HEK293T (cell line): ENCODE results near the gene OSR1.

ENCODE experiments used
- CTCF ChIA-PET: fragments of 350-600 bp; formaldehyde crosslinking; extraction: SDS; loops from one replicate; lab custom pipeline; 2021; ENCODE audit warnings: antibody characterized with exemption, inconsistent platforms; lab: Yijun Ruan, JAX
- POLR2A ChIA-PET: fragments of 350-600 bp; formaldehyde crosslinking; extraction: SDS; loops from one replicate; lab custom pipeline; 2020; ENCODE audit warnings: antibody characterized with exemption, inconsistent platforms; lab: Yijun Ruan, JAX
- DNase-seq: peaks from one replicate; pipeline ENCODE4 v3.0.0; 2012; ENCODE audit warnings: mixed read lengths; ENCODE audit errors: extremely low spot score
- ARNT ChIP-seq: fragments of 450-650 bp; IDR thresholded peaks from 2 replicates; pipeline ENCODE4 v1.6.1; 2017; ENCODE audit warnings: mild to moderate bottlenecking
- BHLHE40 ChIP-seq: fragments of 450-650 bp; IDR thresholded peaks from 2 replicates; pipeline ENCODE4 v1.6.1; 2016; ENCODE audit warnings: mild to moderate bottlenecking, moderate library complexity, borderline replicate concordance
- CTBP1 ChIP-seq: fragments of 450-650 bp; IDR thresholded peaks from 2 replicates; pipeline ENCODE4 v1.6.1; 2016; ENCODE audit warnings: borderline replicate concordance
- ELF4 ChIP-seq: fragments of 450-650 bp; IDR thresholded peaks from 2 replicates; pipeline ENCODE4 v1.6.1; 2017; ENCODE audit warnings: antibody characterized with exemption
- FOXA1 ChIP-seq: fragments of 450-650 bp; IDR thresholded peaks from 2 replicates; pipeline ENCODE4 v1.6.1; 2016; ENCODE audit warnings: mild to moderate bottlenecking
- FOXK2 ChIP-seq: fragments of 450-650 bp; IDR thresholded peaks from 2 replicates; pipeline ENCODE4 v1.6.1; 2016; ENCODE audit warnings: mild to moderate bottlenecking
- FOXM1 ChIP-seq: fragments of 450-650 bp; IDR thresholded peaks from 2 replicates; pipeline ENCODE4 v1.6.1; 2017; ENCODE audit warnings: mild to moderate bottlenecking, borderline replicate concordance
- HDGF ChIP-seq: fragments of 450-650 bp; IDR thresholded peaks from 2 replicates; pipeline ENCODE4 v1.6.1; 2017; ENCODE audit warnings: antibody characterized with exemption, borderline replicate concordance
- L3MBTL2 ChIP-seq: fragments of 450-650 bp; conservative IDR thresholded peaks from 2 replicates; pipeline ENCODE4 v1.6.1; 2016; ENCODE audit warnings: mild to moderate bottlenecking
- LEF1 ChIP-seq: fragments of 450-650 bp; IDR thresholded peaks from 2 replicates; pipeline ENCODE4 v1.6.1; 2017; ENCODE audit warnings: mild to moderate bottlenecking, borderline replicate concordance
- NFRKB ChIP-seq: fragments of 450-650 bp; IDR thresholded peaks from 2 replicates; pipeline ENCODE4 v1.6.1; 2016; ENCODE audit warnings: mild to moderate bottlenecking, moderate library complexity
- SP1 ChIP-seq: fragments of 450-650 bp; IDR thresholded peaks from 2 replicates; pipeline ENCODE4 v1.6.1; 2017
- SUZ12 ChIP-seq: fragments of 450-650 bp; IDR thresholded peaks from 2 replicates; pipeline ENCODE4 v1.6.1; 2016; ENCODE audit warnings: mild to moderate bottlenecking
- TARDBP ChIP-seq: fragments of 450-650 bp; IDR thresholded peaks from 2 replicates; pipeline ENCODE4 v1.6.1; 2016
- ZNF384 ChIP-seq: fragments of 450-650 bp; IDR thresholded peaks from 2 replicates; pipeline ENCODE4 v1.6.1; 2016
- TF ChIP-seq, protein P1 (sequence below): fragments of 450-650 bp; IDR thresholded peaks from 2 replicates; pipeline ENCODE4 v1.6.1; 2016

The OSR1 gene

DNA sequence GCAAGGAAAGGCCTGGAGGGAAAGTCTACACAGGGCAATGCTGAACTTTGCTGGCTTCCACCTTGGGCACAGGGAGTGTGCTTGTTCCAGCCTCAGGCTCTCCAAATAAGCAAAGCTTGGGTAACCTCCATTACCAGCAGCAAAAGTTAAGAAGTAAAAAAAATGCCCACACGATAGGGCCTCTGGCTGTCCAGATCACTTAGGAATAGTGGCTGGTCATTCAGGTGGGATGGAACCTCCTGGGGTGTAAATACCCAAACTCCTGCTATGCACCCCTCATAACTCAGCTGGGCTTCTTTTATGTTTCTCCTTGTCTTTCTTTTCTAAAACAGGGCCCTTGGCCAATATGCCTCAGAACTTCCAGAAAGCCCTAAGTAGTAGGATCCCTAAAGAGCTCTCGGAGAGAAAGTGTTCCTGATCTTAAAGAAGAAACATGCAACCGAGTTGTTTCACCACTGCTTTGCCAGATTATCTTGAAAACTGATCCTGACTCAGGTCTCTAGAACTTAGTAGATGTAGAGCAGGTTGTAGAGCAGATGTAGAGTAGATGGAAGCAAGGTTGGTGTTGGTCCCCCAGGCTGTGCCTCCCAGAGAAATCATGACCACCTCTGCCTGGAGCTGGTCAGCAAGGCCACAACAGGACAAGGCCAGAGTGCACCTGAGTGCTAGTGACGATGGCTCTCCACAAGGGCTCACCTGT lies 2.0 kb upstream of the OSR1 start:
- ChIA-PET POLR2A (no interaction called here), CTCF (interaction anchor here (1.1 to 1.2 kb wide), 2 partner anchors 386 to 800 kb away, joined by 4 read pairs; partner anchors contain the start of gene RDH14)
- DNase-seq = no peak
- TF ChIP-seq FOXA1 (no peak), ELF4 (no peak), LEF1 (no peak), SP1 (no peak)

GRCh38 chr2:19359456-19359855 lies 1.0 kb upstream of the OSR1 start:
- CTCF ChIA-PET = interaction anchor here (1.2 kb wide), 1 partner anchor 387 kb away, joined by 4 read pairs; no protein-coding TSS in a partner anchor
- DNase-seq = no peak
- TF ChIP-seq FOXM1 = no peak
- TF ChIP-seq, protein P1, sequence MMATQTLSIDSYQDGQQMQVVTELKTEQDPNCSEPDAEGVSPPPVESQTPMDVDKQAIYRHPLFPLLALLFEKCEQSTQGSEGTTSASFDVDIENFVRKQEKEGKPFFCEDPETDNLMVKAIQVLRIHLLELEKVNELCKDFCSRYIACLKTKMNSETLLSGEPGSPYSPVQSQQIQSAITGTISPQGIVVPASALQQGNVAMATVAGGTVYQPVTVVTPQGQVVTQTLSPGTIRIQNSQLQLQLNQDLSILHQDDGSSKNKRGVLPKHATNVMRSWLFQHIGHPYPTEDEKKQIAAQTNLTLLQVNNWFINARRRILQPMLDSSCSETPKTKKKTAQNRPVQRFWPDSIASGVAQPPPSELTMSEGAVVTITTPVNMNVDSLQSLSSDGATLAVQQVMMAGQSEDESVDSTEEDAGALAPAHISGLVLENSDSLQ = no peak
- no peak for TF ChIP-seq HDGF
- no peak for TF ChIP-seq CTBP1
- no peak for TF ChIP-seq ZNF384
- no peak for TF ChIP-seq BHLHE40
- no peak for TF ChIP-seq LEF1
- TF ChIP-seq L3MBTL2 = no peak
- TF ChIP-seq NFRKB = no peak
- TF ChIP-seq FOXA1 = no peak
- POLR2A ChIA-PET = interaction anchor here (1.8 kb wide), 1 partner anchor 11 kb away, joined by 14 read pairs; no protein-coding TSS in a partner anchor

DNA sequence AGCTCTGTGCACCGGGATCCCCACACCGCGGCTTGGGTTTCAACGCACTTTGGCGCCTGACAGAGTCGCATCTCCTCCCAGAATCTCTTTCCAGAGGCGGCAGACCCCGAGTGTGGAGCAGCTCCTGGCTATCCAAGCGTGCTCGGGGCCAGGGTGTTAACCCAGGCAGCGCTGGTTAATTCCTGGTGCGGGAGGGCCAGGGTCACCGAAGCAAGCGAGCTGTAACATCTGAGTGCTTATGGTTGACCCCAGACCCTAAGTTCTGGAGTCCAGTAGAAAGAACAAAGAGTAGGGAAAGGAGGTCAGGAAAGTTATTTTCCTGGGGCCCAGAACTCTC lies 566 bp upstream of the OSR1 start:
- DNase-seq = no peak
- TF ChIP-seq ELF4 = no peak
- TF ChIP-seq SUZ12 = no peak
- TF ChIP-seq ZNF384 = no peak
- TF ChIP-seq SP1 = no peak
- no peak for TF ChIP-seq FOXA1
- TF ChIP-seq, protein P1 = no peak
- TF ChIP-seq NFRKB = no peak
- TF ChIP-seq CTBP1 = no peak
- TF ChIP-seq HDGF = no peak
- no peak for TF ChIP-seq L3MBTL2
- TF ChIP-seq FOXK2 = no peak
- no peak for TF ChIP-seq FOXM1
- no peak for TF ChIP-seq TARDBP
- TF ChIP-seq ARNT = no peak
- no peak for TF ChIP-seq LEF1
- TF ChIP-seq BHLHE40 = no peak
- CTCF ChIA-PET = no interaction called here
- POLR2A ChIA-PET = interaction anchor here (1.8 kb wide), 1 partner anchor 11 kb away, joined by 14 read pairs; no protein-coding TSS in a partner anchor

DNA sequence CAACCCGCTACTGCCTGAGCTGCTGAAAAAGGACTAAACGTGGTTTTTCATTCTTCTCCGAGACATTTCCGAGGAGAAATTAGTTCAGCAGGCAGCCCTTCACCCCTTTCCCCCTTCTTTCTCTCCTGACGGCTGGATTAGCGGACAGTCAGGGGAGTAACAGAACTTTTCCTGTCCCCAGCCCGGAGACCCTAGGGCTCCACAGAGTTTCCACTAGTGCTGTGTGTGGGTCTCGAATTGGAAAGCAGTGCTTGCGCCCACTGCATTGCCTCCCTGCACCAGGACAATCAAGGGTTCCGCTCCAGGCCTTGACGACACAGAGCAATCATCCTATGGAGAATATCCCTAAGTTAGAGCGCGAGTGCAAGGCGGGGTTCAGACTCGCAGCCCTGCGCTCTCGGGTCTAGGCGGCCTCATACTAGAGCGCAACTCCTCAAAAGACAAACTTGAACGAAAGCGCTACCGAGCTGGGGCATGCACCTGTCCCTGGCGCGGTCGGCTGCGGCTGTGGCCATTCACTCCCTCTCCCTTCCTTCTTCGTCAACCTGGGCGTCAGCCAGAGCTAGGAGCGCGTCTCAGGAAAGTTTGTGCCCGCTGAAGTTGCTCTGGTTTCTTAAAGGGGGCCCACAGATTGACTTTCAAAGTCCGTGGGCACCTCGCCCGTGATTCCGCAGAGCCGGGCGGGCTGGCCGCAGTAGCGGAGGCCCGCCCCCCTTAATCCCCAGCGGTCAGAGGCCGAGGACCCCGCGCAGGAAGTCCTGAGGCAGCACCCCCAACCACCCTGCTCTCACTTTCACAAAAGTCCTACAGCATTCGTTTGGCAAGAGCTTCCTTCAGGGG lies 801 bp downstream of the OSR1 start:
- CTCF ChIA-PET = no interaction called here
- POLR2A ChIA-PET = interaction anchor here (1.8 kb wide), 1 partner anchor 9 kb away, joined by 14 read pairs; no protein-coding TSS in a partner anchor
- no peak for DNase-seq
- TF ChIP-seq CTBP1 (no peak), SP1 (no peak), NFRKB (no peak), FOXA1 (no peak), TARDBP (no peak), L3MBTL2 (no peak), BHLHE40 (no peak), SUZ12 (no peak), ARNT (no peak), ELF4 (no peak), HDGF (no peak), FOXM1 (no peak), FOXK2 (no peak), ZNF384 (no peak)
- TF ChIP-seq, protein P1 = no peak

- TF ChIP-seq LEF1 (no peak), L3MBTL2 (no peak), NFRKB (no peak), FOXM1 (no peak), SUZ12 (no peak), SP1 (no peak), FOXA1 (no peak), TARDBP (no peak), CTBP1 (no peak), ZNF384 (no peak), BHLHE40 (no peak), ELF4 (no peak)
- TF ChIP-seq, protein P1 = no peak
- POLR2A ChIA-PET = no interaction called here
- no peak for DNase-seq
- CTCF ChIA-PET = no interaction called here
Measured at GRCh38 chr2:19356545-19357401, 1.6 kb downstream of the OSR1 start.
